Measurements from ENCODE around the gene NRAP. TPM values are rescaled to one million over a fixed set of nuclear protein-coding genes. Genes with fewer than 3 reads are reported as not detected.

The NRAP gene
- total and polyA plus RNA-seq, 2 of the 4 experiments (the other 2 are of a cell fraction) = not detected

GRCh38 chr10:113600569-113600968 is 63.3 kb downstream of the NRAP start:
- CTCF ChIA-PET = no interaction called here
- no peak overlapping the region for H3K23ac ChIP-seq (ENCODE audit: low read depth, low read length)

More at GRCh38 chr10:113600569-113600968, 63.3 kb downstream of the NRAP start:
- H3K9ac ChIP-seq (ENCODE audit: low read depth, low read length) = no peak overlapping the region
- H2BK15ac ChIP-seq (ENCODE audit: low read depth, low read length) = no peak overlapping the region
- no peak overlapping the region for H4K8ac ChIP-seq (ENCODE audit: low read depth in 2 of 2, low read length in 2 of 2)
- H3K56ac ChIP-seq (ENCODE audit: extremely low read depth, insufficient read depth, low read length) = no peak overlapping the region
- no peak overlapping the region for H2BK20ac ChIP-seq (ENCODE audit: low read depth, low read length)
- H3K36me3 ChIP-seq (ENCODE audit: control insufficient read depth, insufficient read depth, low read length) = no peaks in the 10 kb centered on the region
- H3K4me2 ChIP-seq (ENCODE audit: low read depth, low read length) = no peak overlapping the region
- H2AK5ac ChIP-seq (ENCODE audit: low read depth, low read length) = no peak overlapping the region
- no peaks in the 10 kb centered on the region for H3K27me3 ChIP-seq (ENCODE audit: control insufficient read depth, insufficient read depth, low read length)
- no peaks in the 10 kb centered on the region for H3K79me1 ChIP-seq (ENCODE audit: low read depth in 1 of 2, low read length in 2 of 2)
- no peak overlapping the region for H2BK5ac ChIP-seq (ENCODE audit: low read depth, low read length, poor library complexity, severe bottlenecking)
- no peak overlapping the region for H3K4ac ChIP-seq (ENCODE audit: low read depth, low read length)
- no peak overlapping the region for H2BK120ac ChIP-seq (ENCODE audit: low read depth, low read length)
- no peak overlapping the region for H3K4me3 ChIP-seq (ENCODE audit: insufficient read depth, low read depth, low read length)
- DNase-seq (no peak), ATAC-seq (ENCODE audit: low read depth) (no peak)
- intact Hi-C loops (cut with micrococcal nuclease) (no loop called here), dilution Hi-C loops (cut with HindIII; ENCODE audit: low sequenced_read_pairs, unreplicated experiment) (no loop called here), in situ Hi-C loops (cut with MboI; ENCODE audit: low sequenced_read_pairs) (no loop called here)
- no TSS peak for BruUV-seq (replicated peaks)
- H2AK9ac ChIP-seq (replicated peaks; ENCODE audit: low read depth, low read length, poor library complexity) = no peak overlapping the region
- no peak overlapping the region for H3K14ac ChIP-seq (replicated peaks; ENCODE audit: low read depth, low read length)
- no peaks in the 10 kb centered on the region for H4K20me1 ChIP-seq (ENCODE audit: insufficient read depth, low read length)
- no peaks in the 10 kb centered on the region for H3K4me1 ChIP-seq (ENCODE audit: control insufficient read depth, insufficient read depth, low read length)
- TF ChIP-seq NFE2L2 (IDR thresholded peaks at IDR 0.05; ENCODE audit: low read depth, low read length) (no peak), POLR2A (IDR thresholded peaks at IDR 0.05; ENCODE audit: low read depth, low read length) (no peak), CTCF (conservative IDR thresholded peaks at IDR 0.05; ENCODE audit: low read depth, low read length) (no peak), SMC3 (IDR thresholded peaks at IDR 0.05; ENCODE audit: low read depth, low read length) (no peak), MXI1 (IDR thresholded peaks at IDR 0.05; ENCODE audit: borderline replicate concordance, low read depth, low read length) (no peak), ELK1 (IDR thresholded peaks at IDR 0.05; ENCODE audit: borderline replicate concordance, low read depth, low read length) (no peak), MAZ (IDR thresholded peaks at IDR 0.05; ENCODE audit: borderline replicate concordance, low read depth, low read length) (no peak), MAFK (IDR thresholded peaks at IDR 0.05; ENCODE audit: low read depth, low read length) (no peak), CHD1 (IDR thresholded peaks at IDR 0.05; ENCODE audit: low read depth, low read length) (no peak), RFX5 (IDR thresholded peaks at IDR 0.05; ENCODE audit: low read depth, low read length) (no peak), BHLHE40 (IDR thresholded peaks at IDR 0.05; ENCODE audit: low read depth, low read length) (no peak), FOS (IDR thresholded peaks at IDR 0.05; ENCODE audit: low read depth, low read length) (no peak), RAD21 (IDR thresholded peaks at IDR 0.05; ENCODE audit: low read length) (no peak), USF2 (IDR thresholded peaks at IDR 0.05; ENCODE audit: low read depth, low read length) (no peak), RCOR1 (IDR thresholded peaks at IDR 0.05; ENCODE audit: insufficient replicate concordance, low read length) (no peak), CEBPB (IDR thresholded peaks at IDR 0.05; ENCODE audit: low read depth, low read length) (no peak)
- WGBS, 2 experiments (ENCODE audit: extremely low coverage in 2 of 2, insufficient read length in 1 of 2) = 57% methylated on average over 1 of the region's 3 CpGs; no CpG with 5 or more reads in 1 of the 2 experiments
- H4K5ac ChIP-seq (ENCODE audit: low read depth, low read length) = no peak overlapping the region
- H3K18ac ChIP-seq (ENCODE audit: low read depth, low read length) = no peak overlapping the region
- no peak overlapping the region for H4K91ac ChIP-seq (ENCODE audit: insufficient read depth, low read depth, low read length)
- POLR2A ChIA-PET (ENCODE audit: unreplicated experiment) = no interaction called here
- no peaks in the 10 kb centered on the region for H3K9me3 ChIP-seq (ENCODE audit: control insufficient read depth, insufficient read depth, low read length)
- H3K9me1 ChIP-seq (ENCODE audit: insufficient read depth, low read length) = no peaks in the 10 kb centered on the region
- H2AFZ ChIP-seq (replicated peaks; ENCODE audit: low read length, poor library complexity) = no peak overlapping the region
- H3K27ac ChIP-seq (ENCODE audit: insufficient read depth, low read length) = no peak overlapping the region
